ENCODE measurements around the gene ITPR1. TPM values are rescaled to one million over a fixed set of nuclear protein-coding genes. Genes with fewer than 3 reads are reported as not detected.
A peak's percentile ranks its signal among the peaks of the same experiment; 100 is the strongest.

Gene ITPR1
- total and polyA plus RNA-seq, 5 experiments from 2014 or later = 8.3 to 80.4 (median 10.6) TPM

GRCh38 chr3:4744405-4745234 lies 251.5 kb downstream of the ITPR1 start:
- POLR2A ChIA-PET = no interaction called here
- peak overlapping the region in 1 of 10 donors; percentile 30 for H3K4me3 Mint-ChIP-seq
- H3K36me3 Mint-ChIP-seq = peaks cover 13 to 49% (median 36%) of the 10 kb centered on the region in 3 donors
- peaks cover 33 to 56% (median 43%) of the 10 kb centered on the region in 4 donors for H3K4me1 Mint-ChIP-seq
- H3K27me3 Mint-ChIP-seq = no peaks in the 10 kb centered on the region
- H3K27ac Mint-ChIP-seq = peak overlapping the region in 2 of 10 donors; percentile 21 to 65
- peaks cover 0 to 12% (median 2%) of the 10 kb centered on the region in 9 donors for H3K9me3 Mint-ChIP-seq
- ATAC-seq = no peak
- no peak for DNase-seq

- DNase-seq (no peak), ATAC-seq (no peak)
- Mint-ChIP-seq H3K4me1 (peaks cover 29 to 55% (median 41%) of the 10 kb centered on the region in 4 donors), H3K9me3 (peaks cover 0 to 6% (median 0%) of the 10 kb centered on the region in 9 donors), H3K36me3 (peaks cover 10 to 51% (median 35%) of the 10 kb centered on the region in 3 donors), H3K27ac (peak overlapping the region in 4 of 10 donors; percentile 9 to 65 (median 38)), H3K27me3 (no peaks in the 10 kb centered on the region), H3K4me3 (no peak overlapping the region)
- POLR2A ChIA-PET = no interaction called here
Measured at GRCh38 chr3:4745235-4745610, 252.1 kb downstream of the ITPR1 start.

- peak overlapping the region in 1 of 10 donors; percentile 65 for H3K27ac Mint-ChIP-seq
- H3K4me1 Mint-ChIP-seq = peaks cover 18 to 51% (median 37%) of the 10 kb centered on the region in 4 donors
Measured at GRCh38 chr3:4746241-4746958, 253.3 kb downstream of the ITPR1 start.

GRCh38 chr3:4748127-4748526 lies 255.0 kb downstream of the ITPR1 start:
- Mint-ChIP-seq H3K27ac (peak overlapping the region in 4 of 10 donors; percentile 15 to 65 (median 18)), H3K9me3 (no peaks in the 10 kb centered on the region), H3K4me1 (peaks cover 17 to 52% (median 36%) of the 10 kb centered on the region in 4 donors), H3K36me3 (peaks cover 10 to 61% (median 38%) of the 10 kb centered on the region in 3 donors), H3K27me3 (no peaks in the 10 kb centered on the region), H3K4me3 (peak overlapping the region in 1 of 10 donors; percentile 54)
- POLR2A ChIA-PET = no interaction called here
- DNase-seq (no peak), ATAC-seq (no peak)

More at GRCh38 chr3:4746241-4746958, 253.3 kb downstream of the ITPR1 start:
- H3K36me3 Mint-ChIP-seq = peaks cover 10 to 59% (median 34%) of the 10 kb centered on the region in 3 donors
- DNase-seq (no peak), ATAC-seq (no peak)
- no peak overlapping the region for H3K4me3 Mint-ChIP-seq
- POLR2A ChIA-PET = no interaction called here
- no peaks in the 10 kb centered on the region for H3K27me3 Mint-ChIP-seq
- no peaks in the 10 kb centered on the region for H3K9me3 Mint-ChIP-seq

- H3K4me1 Mint-ChIP-seq = peaks cover 17 to 52% (median 36%) of the 10 kb centered on the region in 4 donors
- ATAC-seq (no peak), DNase-seq (no peak)
- H3K36me3 Mint-ChIP-seq = peaks cover 10 to 55% (median 40%) of the 10 kb centered on the region in 3 donors
- peak overlapping the region in 2 of 10 donors; percentile 40 to 54 for H3K4me3 Mint-ChIP-seq
- H3K27ac Mint-ChIP-seq = peak overlapping the region in 3 of 10 donors; percentile 21 to 68 (median 65)
- no peaks in the 10 kb centered on the region for H3K27me3 Mint-ChIP-seq
- POLR2A ChIA-PET = no interaction called here
- no peaks in the 10 kb centered on the region for H3K9me3 Mint-ChIP-seq
Measured at GRCh38 chr3:4748701-4749378, 255.7 kb downstream of the ITPR1 start.

- peak overlapping the region in 2 of 10 donors; percentile 44 to 85 for H3K27ac Mint-ChIP-seq
- DNase-seq (no peak), ATAC-seq (peak in 1 of 2 donors; percentile 25)
- H3K4me1 Mint-ChIP-seq = peaks cover 15 to 58% (median 35%) of the 10 kb centered on the region in 4 donors
- H3K27me3 Mint-ChIP-seq = no peaks in the 10 kb centered on the region
- H3K36me3 Mint-ChIP-seq = peaks cover 10 to 59% (median 47%) of the 10 kb centered on the region in 3 donors
- no peaks in the 10 kb centered on the region for H3K9me3 Mint-ChIP-seq
- H3K4me3 Mint-ChIP-seq = no peak overlapping the region
- POLR2A ChIA-PET = no interaction called here
Measured at GRCh38 chr3:4749567-4750002, 256.4 kb downstream of the ITPR1 start.

- H3K27ac Mint-ChIP-seq = peak overlapping the region in 6 of 10 donors; percentile 6 to 70 (median 60)
- H3K9me3 Mint-ChIP-seq = no peaks in the 10 kb centered on the region
- ATAC-seq (peak in 1 of 2 donors; percentile 89), DNase-seq (peak in 3 of 10 donors; percentile 3 to 41 (median 24))
- no peak overlapping the region for H3K4me3 Mint-ChIP-seq
- H3K4me1 Mint-ChIP-seq = peaks cover 14 to 60% (median 32%) of the 10 kb centered on the region in 4 donors
- H3K36me3 Mint-ChIP-seq = peaks cover 9 to 55% (median 46%) of the 10 kb centered on the region in 3 donors
- no peaks in the 10 kb centered on the region for H3K27me3 Mint-ChIP-seq
- POLR2A ChIA-PET = interaction anchor here (0.7 kb wide), 1 partner anchor 227 kb away, joined by 3 read pairs; no protein-coding TSS in a partner anchor
Measured at GRCh38 chr3:4750306-4750968, 257.3 kb downstream of the ITPR1 start.

- ATAC-seq = no peak
- Mint-ChIP-seq H3K27ac (peak overlapping the region in 4 of 10 donors; percentile 6 to 70 (median 64)), H3K4me1 (peaks cover 11 to 66% (median 32%) of the 10 kb centered on the region in 4 donors), H3K27me3 (no peaks in the 10 kb centered on the region), H3K9me3 (no peaks in the 10 kb centered on the region), H3K36me3 (peaks cover 6 to 52% (median 41%) of the 10 kb centered on the region in 3 donors), H3K4me3 (no peak overlapping the region)
- POLR2A ChIA-PET = no interaction called here
- DNase-seq = no peak
Measured at GRCh38 chr3:4751029-4751501, 257.9 kb downstream of the ITPR1 start.

- ATAC-seq = no peak
- Mint-ChIP-seq H3K27me3 (no peaks in the 10 kb centered on the region), H3K4me3 (peak overlapping the region in 1 of 10 donors; percentile 22), H3K4me1 (peaks cover 13 to 70% (median 35%) of the 10 kb centered on the region in 4 donors), H3K9me3 (no peaks in the 10 kb centered on the region), H3K27ac (peak overlapping the region in 3 of 10 donors; percentile 27 to 69 (median 59)), H3K36me3 (peaks cover 6 to 51% (median 36%) of the 10 kb centered on the region in 3 donors)
- DNase-seq = no peak
- POLR2A ChIA-PET = no interaction called here
Measured at GRCh38 chr3:4751502-4752101, 258.5 kb downstream of the ITPR1 start.

- Mint-ChIP-seq H3K9me3 (no peaks in the 10 kb centered on the region), H3K4me3 (peak overlapping the region in 1 of 10 donors; percentile 35), H3K27ac (peak overlapping the region in 1 of 10 donors; percentile 66), H3K36me3 (peaks cover 6 to 48% (median 29%) of the 10 kb centered on the region in 3 donors), H3K27me3 (no peaks in the 10 kb centered on the region), H3K4me1 (peaks cover 12 to 68% (median 37%) of the 10 kb centered on the region in 4 donors)
- DNase-seq (no peak), ATAC-seq (no peak)
- POLR2A ChIA-PET = no interaction called here
Measured at GRCh38 chr3:4752201-4753072, 259.3 kb downstream of the ITPR1 start.

Measured in naive thymus-derived CD8-positive, alpha-beta T cell (primary cell).